Smooth muscle cell (in vitro differentiated cells): ENCODE measurements around the gene IPO13. TPM values are rescaled to one million over a fixed set of nuclear protein-coding genes. Genes with fewer than 3 reads are reported as not detected.
A peak's percentile ranks its signal among the peaks of the same experiment; 100 is the strongest.

Experiments used
- DNase-seq: peaks from one replicate; lab custom pipeline; 2025; ENCODE audit not compliant: unreplicated experiment; lab: John Stamatoyannopoulos, UW
- H2AFZ ChIP-seq: fragments of 200-600 bp; sonication (generic); 2 replicates; pipeline ENCODE4 v1.6.0; 2016; ENCODE audit warnings: antibody characterized with exemption, low read depth, mild to moderate bottlenecking
- H3F3A ChIP-seq: fragments of 200-600 bp; sonication (generic); 2 replicates; pipeline ENCODE4 v1.6.0; 2017; ENCODE audit warnings: antibody characterized with exemption, low read depth
- H3K27ac ChIP-seq: fragments of 200-600 bp; sonication (generic); 2 replicates; pipeline ENCODE4 v1.5.1; 2016; ENCODE audit warnings: low read depth, mild to moderate bottlenecking
- H3K27me3 ChIP-seq: fragments of 200-600 bp; sonication (generic); 2 replicates; pipeline ENCODE4 v1.6.1; 2016; ENCODE audit warnings: low read depth, mild to moderate bottlenecking
- H3K36me3 ChIP-seq: fragments of 200-600 bp; sonication (generic); 2 replicates; pipeline ENCODE4 v1.5.1; 2016; ENCODE audit warnings: low read depth
- H3K4me1 ChIP-seq: fragments of 200-600 bp; sonication (generic); 2 replicates; pipeline ENCODE4 v1.5.1; 2016; ENCODE audit warnings: low read depth
- H3K4me2 ChIP-seq: fragments of 200-600 bp; sonication (generic); 2 replicates; pipeline ENCODE4 v1.6.0; 2016; ENCODE audit warnings: mild to moderate bottlenecking
- H3K4me3 ChIP-seq: fragments of 200-600 bp; sonication (generic); 2 replicates; pipeline ENCODE4 v1.5.1; 2016; ENCODE audit warnings: mild to moderate bottlenecking
- H3K79me2 ChIP-seq: fragments of 200-600 bp; sonication (generic); 2 replicates; pipeline ENCODE4 v1.6.0; 2016; ENCODE audit warnings: low read depth, mild to moderate bottlenecking
- H3K9ac ChIP-seq: fragments of 200-600 bp; sonication (generic); 2 replicates; pipeline ENCODE4 v1.6.0; 2016; ENCODE audit warnings: low read depth
- H3K9me3 ChIP-seq: fragments of 200-600 bp; sonication (generic); replicated peaks from 2 replicates; pipeline ENCODE4 v1.5.1; 2016; ENCODE audit warnings: low read depth
- H4K20me1 ChIP-seq: fragments of 200-600 bp; sonication (generic); 2 replicates; pipeline ENCODE4 v1.6.0; 2016; ENCODE audit warnings: low read depth
- CTCF ChIP-seq: fragments of 200-600 bp; sonication (generic); IDR thresholded peaks from 2 replicates; pipeline ENCODE4 v1.5.1; 2017; ENCODE audit warnings: borderline replicate concordance, mild to moderate bottlenecking, antibody characterized with exemption; ENCODE audit not compliant: insufficient read depth, poor library complexity, severe bottlenecking
- WGBS: methylation state at CpG from one replicate; pipeline ENCODE4 v1.1.7; 2016; ENCODE audit warnings: low lambda C conversion rate; 5-methylcytosine and 5-hydroxymethylcytosine counted together
- polyA plus RNA-seq: library from polyadenylated mRNA; unstranded; fragments of >200 nt; fragmentation: Nextera tagmentation; extraction: Ambion mirVana; gene quantifications from 2 replicates; pipeline ENCODE4 v1.2.1, GENCODE V29; 2016
- total RNA-seq: library from RNA; depleted of rRNA; stranded (reverse); fragments of >200 nt; gene quantifications from 2 replicates; pipeline ENCODE4 v1.2.3, GENCODE V29; 2014

Gene IPO13
- total and polyA plus RNA-seq, 2 experiments from 2014 or later: 10.4 to 21.2 TPM

GRCh38 chr1:43930168-43930948 lies 16.4 kb upstream of the IPO13 start:
- Histone ChIP-seq H3K4me2 (no peak overlapping the region), H3K79me2 (no peaks in the 10 kb centered on the region), H3K9ac (no peak overlapping the region), H3F3A (no peaks in the 10 kb centered on the region), H4K20me1 (no peaks in the 10 kb centered on the region), H3K27me3 (no peaks in the 10 kb centered on the region), H3K4me3 (no peak overlapping the region), H3K9me3 (no peaks in the 10 kb centered on the region), H3K27ac (no peak overlapping the region), H3K4me1 (no peaks in the 10 kb centered on the region), H3K36me3 (no peaks in the 10 kb centered on the region), H2AFZ (no peak overlapping the region)
- WGBS: 95% methylated on average over 10 of the region's 10 CpGs
- TF ChIP-seq CTCF: peak; percentile 32
- no peak for DNase-seq

GRCh38 chr1:43930949-43931275 lies 15.8 kb upstream of the IPO13 start:
- H3K9ac ChIP-seq: no peak overlapping the region

DNA sequence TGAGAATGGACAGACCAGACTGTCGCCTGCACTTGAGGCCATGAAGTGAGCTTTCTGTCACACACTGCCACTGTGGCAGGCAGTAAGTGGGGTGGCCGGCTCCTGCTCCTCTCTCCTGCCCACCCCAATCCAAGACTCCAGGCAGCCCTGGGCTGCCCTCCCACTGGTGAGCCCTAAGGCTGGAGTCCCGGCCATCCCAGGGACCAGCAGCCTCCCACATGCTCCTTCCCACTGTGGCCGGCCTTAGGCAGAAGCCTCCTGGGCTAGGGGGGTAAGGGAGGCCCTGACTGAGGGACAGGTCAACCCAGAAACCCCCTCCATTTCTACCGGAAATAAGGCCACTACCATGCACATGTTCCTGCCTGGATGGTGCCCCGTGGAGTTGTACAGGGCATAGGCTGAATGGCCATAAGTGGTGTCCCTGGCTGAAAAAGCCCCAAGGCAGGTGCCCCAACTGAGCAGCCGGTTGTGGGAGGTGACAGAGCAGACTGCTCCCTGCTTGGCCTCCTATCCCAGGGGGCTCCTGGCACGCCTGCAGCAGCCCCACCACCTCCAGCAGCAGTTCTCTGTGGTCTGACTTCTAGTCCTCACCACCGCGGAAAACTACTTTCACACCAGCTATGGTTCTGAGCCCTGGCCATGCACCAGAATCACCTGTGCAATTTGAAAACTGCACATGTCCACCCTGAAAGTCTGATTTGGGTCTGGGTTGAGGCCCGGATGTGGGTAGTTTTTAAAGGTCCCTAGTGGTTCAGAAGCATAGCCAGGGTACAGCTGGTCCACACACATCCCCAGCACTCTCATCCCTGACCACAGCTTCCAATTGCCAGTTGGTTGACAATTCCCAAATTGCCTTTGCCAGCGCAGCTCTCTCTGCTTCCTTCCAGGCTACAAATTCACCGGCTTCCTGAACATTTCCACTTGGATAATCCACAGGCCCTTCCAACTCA lies 14.8 kb upstream of the IPO13 start:
- Histone ChIP-seq H3K27me3 (peaks cover 12% of the 10 kb centered on the region), H3K4me1 (no peaks in the 10 kb centered on the region), H3K9me3 (no peaks in the 10 kb centered on the region), H3K79me2 (no peaks in the 10 kb centered on the region), H3K9ac (no peak overlapping the region), H4K20me1 (no peaks in the 10 kb centered on the region), H2AFZ (no peak overlapping the region), H3K4me2 (no peak overlapping the region), H3K4me3 (no peak overlapping the region), H3K27ac (no peak overlapping the region), H3K36me3 (no peaks in the 10 kb centered on the region), H3F3A (no peaks in the 10 kb centered on the region)
- no peak for DNase-seq
- 93% methylated on average over 13 of the region's 13 CpGs for WGBS
- no peak for TF ChIP-seq CTCF

More at GRCh38 chr1:43930949-43931275, 15.8 kb upstream of the IPO13 start:
- Histone ChIP-seq H3F3A (no peaks in the 10 kb centered on the region), H4K20me1 (no peaks in the 10 kb centered on the region), H3K9me3 (no peaks in the 10 kb centered on the region), H3K27ac (no peak overlapping the region), H2AFZ (no peak overlapping the region), H3K4me2 (no peak overlapping the region), H3K27me3 (peaks cover 4% of the 10 kb centered on the region), H3K4me3 (no peak overlapping the region), H3K4me1 (no peaks in the 10 kb centered on the region), H3K79me2 (no peaks in the 10 kb centered on the region), H3K36me3 (no peaks in the 10 kb centered on the region)
- no peak for TF ChIP-seq CTCF
- no peak for DNase-seq
- 77% methylated on average over 4 of the region's 4 CpGs for WGBS
